A673 (cell line): ENCODE data around the gene RSRC1. TPM values are rescaled to one million over a fixed set of nuclear protein-coding genes. Genes with fewer than 3 reads are reported as not detected.

ENCODE experiments used
- BruUV-seq: library from RNA; stranded (reverse); fragments of 400-500 nt; replicated peaks from 2 replicates; lab custom pipeline; 2021; lab: Mats Ljungman, UMichigan
- CTCF ChIA-PET: fragments of 300-600 bp; sonication (Branson Sonifier 250); formaldehyde crosslinking; loops from one replicate; lab custom pipeline; 2022; ENCODE audit warnings: antibody characterized with exemption; lab: Charles Lee
- POLR2A ChIA-PET: fragments of 300-600 bp; sonication (Branson Sonifier 250); formaldehyde crosslinking; loops from one replicate; lab custom pipeline; 2022; ENCODE audit warnings: antibody characterized with exemption; ENCODE audit not compliant: low non-redundant PET; lab: Charles Lee
- DNase-seq: peaks from one replicate; pipeline ENCODE4 v3.0.0-alpha.2; 2015; ENCODE audit warnings: low spot score
- H3K27ac ChIP-seq: fragments of 200-600 bp; sonication (generic); 2 replicates; pipeline ENCODE4 v1.5.1; 2016; ENCODE audit warnings: mixed run types, low read depth, mild to moderate bottlenecking, mixed read lengths, antibody characterized with exemption, low read length; ENCODE audit not compliant: poor library complexity, severe bottlenecking
- H3K27me3 ChIP-seq: fragments of 200-600 bp; sonication (generic); replicated peaks from 2 replicates; pipeline ENCODE4 v1.6.1; 2017; ENCODE audit warnings: mixed run types, low read depth, mild to moderate bottlenecking, mixed read lengths, antibody characterized with exemption, low read length; ENCODE audit not compliant: insufficient read depth, poor library complexity
- H3K36me3 ChIP-seq: fragments of 200-600 bp; sonication (generic); 2 replicates; pipeline ENCODE4 v1.6.1; 2016; ENCODE audit warnings: mixed run types, mild to moderate bottlenecking, mixed read lengths, antibody characterized with exemption, low read length; ENCODE audit not compliant: insufficient read depth, poor library complexity, severe bottlenecking
- H3K4me1 ChIP-seq: fragments of 200-600 bp; sonication (generic); 2 replicates; pipeline ENCODE4 v1.6.1; 2017; ENCODE audit warnings: mixed run types, mild to moderate bottlenecking, mixed read lengths, antibody characterized with exemption, low read length; ENCODE audit not compliant: insufficient read depth, poor library complexity, severe bottlenecking
- H3K4me3 ChIP-seq: fragments of 200-600 bp; sonication (generic); 2 replicates; pipeline ENCODE4 v1.5.1; 2016; ENCODE audit warnings: low read depth, mixed run types, mild to moderate bottlenecking, mixed read lengths, low read length; ENCODE audit not compliant: poor library complexity, severe bottlenecking
- H3K9me3 ChIP-seq: fragments of 200-600 bp; sonication (generic); 2 replicates; pipeline ENCODE4 v1.6.1; 2016; ENCODE audit warnings: mixed run types, low read depth, mild to moderate bottlenecking, mixed read lengths, antibody characterized with exemption, low read length; ENCODE audit not compliant: poor library complexity, severe bottlenecking
- CTCF ChIP-seq: fragments of 300-800, 200-600 bp; sonication (generic); conservative IDR thresholded peaks from 2 replicates; pipeline ENCODE4 v1.5.1; 2017; ENCODE audit warnings: low read depth, mild to moderate bottlenecking, antibody characterized with exemption, low read length, moderate library complexity, mixed read lengths
- EZH2 ChIP-seq: fragments of 200-600 bp; sonication (generic); IDR thresholded peaks from 2 replicates; pipeline ENCODE4 v1.6.1; 2017; ENCODE audit warnings: borderline replicate concordance, low read depth, mild to moderate bottlenecking, mixed read lengths, antibody characterized with exemption, low read length; ENCODE audit not compliant: poor library complexity, severe bottlenecking
- intact Hi-C: fragments of 100-400 bp; cut with micrococcal nuclease; formaldehyde crosslinking; loops from one replicate; pipeline ENCODE4 v1.10.0; 2022; ENCODE audit not compliant: unreplicated experiment
- total RNA-seq: library from RNA; stranded (reverse); gene quantifications from 2 replicates; pipeline ENCODE4 v1.2.3, GENCODE V29; 2021

The RSRC1 gene
- total RNA-seq, 1 experiment from 2014 or later = 59.4 TPM

GRCh38 chr3:158430968-158431367, 321.1 kb downstream of the RSRC1 start:
- H3K27ac ChIP-seq = no peak overlapping the region
- no TSS peak for BruUV-seq

GRCh38 chr3:158431829-158432228, 321.9 kb downstream of the RSRC1 start:
- CTCF ChIA-PET = no interaction called here
- no peak overlapping the region for H3K27ac ChIP-seq
- no peak overlapping the region for H3K4me3 ChIP-seq
- no TSS peak for BruUV-seq
- no peak for TF ChIP-seq EZH2
- no peak for TF ChIP-seq CTCF
- intact Hi-C loops = loop anchor here (5.0 kb wide), 1 partner anchor 325 kb away; the partner anchor contains the start of gene SHOX2
- peaks cover 11% of the 10 kb centered on the region for H3K4me1 ChIP-seq
- H3K9me3 ChIP-seq = no peaks in the 10 kb centered on the region
- no peaks in the 10 kb centered on the region for H3K36me3 ChIP-seq
- H3K27me3 ChIP-seq = no peaks in the 10 kb centered on the region
- no peak for DNase-seq
- POLR2A ChIA-PET = no interaction called here

More at GRCh38 chr3:158430968-158431367, 321.1 kb downstream of the RSRC1 start:
- CTCF ChIA-PET = no interaction called here
- no peak for TF ChIP-seq CTCF
- no peak for TF ChIP-seq EZH2
- Histone ChIP-seq H3K36me3 (no peaks in the 10 kb centered on the region), H3K27me3 (no peaks in the 10 kb centered on the region), H3K4me1 (peaks cover 11% of the 10 kb centered on the region), H3K4me3 (no peak overlapping the region), H3K9me3 (no peaks in the 10 kb centered on the region)
- POLR2A ChIA-PET = no interaction called here
- intact Hi-C loops = loop anchor here (5.0 kb wide), 1 partner anchor 324 kb away; the partner anchor contains the start of gene SHOX2
- peak; percentile 35 for DNase-seq

- Histone ChIP-seq H3K9me3 (no peaks in the 10 kb centered on the region), H3K4me3 (no peak overlapping the region), H3K4me1 (peaks cover 11% of the 10 kb centered on the region), H3K36me3 (no peaks in the 10 kb centered on the region), H3K27me3 (no peaks in the 10 kb centered on the region), H3K27ac (no peak overlapping the region)
- no peak for TF ChIP-seq EZH2
- peak; percentile 82 for TF ChIP-seq CTCF
- no TSS peak for BruUV-seq
- ChIA-PET POLR2A (no interaction called here), CTCF (no interaction called here)
- DNase-seq = peak; percentile 80
- intact Hi-C loops = loop anchor here (2.0 to 5.0 kb wide), 3 partner anchors 327 to 816 kb away; partner anchors contain the start of gene SHOX2
Observed at GRCh38 chr3:158434412-158435038, 324.6 kb downstream of the RSRC1 start.
